Measurements from ENCODE around the gene GJA4.

- TF ChIP-seq CTCF (IDR thresholded peaks at IDR 0.05) (no peak), POLR2AphosphoS5 (IDR thresholded peaks at IDR 0.05) (no peak)
These were observed 35.8 kb downstream of the GJA4 start for GRCh38 chr1:34828611-34829010.
